K562 (cell line): Measurements from ENCODE around the gene MRPL11. TPM values are rescaled to one million over a fixed set of nuclear protein-coding genes. Genes with fewer than 3 reads are reported as not detected.

Source experiments
- ATAC-seq: fragments of 200-7000 bp; cut with Tn5 transposase; 3 replicates; pipeline ENCODE4 v1.9.1; 2020; ENCODE audit warnings: moderate library complexity
- BruUV-seq: library from RNA; stranded (reverse); fragments of 400-500 nt; replicated peaks from 2 replicates; lab custom pipeline; 2021; lab: Mats Ljungman, UMichigan
- CTCF ChIA-PET: fragments of 300-600 bp; formaldehyde crosslinking; extraction: SDS; loops from one replicate; lab custom pipeline; 2021; ENCODE audit warnings: low intra/inter-chr PET ratio; lab: Yijun Ruan, JAX
- POLR2A ChIA-PET: fragments of 300-600, 350-650 bp; sonication (Branson Sonifier 250); formaldehyde crosslinking; extraction: SDS; loops from one replicate; lab custom pipeline; 2021; ENCODE audit warnings: antibody characterized with exemption, inconsistent platforms; lab: Yijun Ruan, JAX
- DNase-seq, 4 experiments: peaks; one replicate each; pipeline versions ENCODE4 v3.0.0 to v3.0.0-alpha.2; 2011 to 2018; ENCODE audit warnings: low spot score in 3 of 4, mixed read lengths in 3 of 4; ENCODE audit errors: extremely low read depth in 1 of 4
- FAIRE-seq: peaks from 2 replicates; lab custom pipeline; 2011; peaks lifted over from hg19 to GRCh38; lab: Jason Lieb, UNC
- H2AFZ ChIP-seq: 2 replicates; pipeline ENCODE4 v1.6.0; 2011; ENCODE audit warnings: low read depth, low read length, control low read depth, inconsistent platforms
- H3K27ac ChIP-seq: fragments of 200-600 bp; 3 replicates; pipeline ENCODE4 v1.8.0; 2011; ENCODE audit warnings: low read depth, mild to moderate bottlenecking, control low read depth, inconsistent platforms, low read length, moderate library complexity, mixed read lengths; ENCODE audit errors: extremely low read depth
- H3K27me3 ChIP-seq, 2 experiments: fragments of 300-600 bp in 1 of 2; 2 replicates in 1 of 2; 3 replicates in 1 of 2; pipeline versions ENCODE4 v1.6.0 to v1.8.0; 2011; ENCODE audit warnings: inconsistent platforms in 2 of 2, low read length in 2 of 2, mild to moderate bottlenecking in 1 of 2, mixed read lengths in 1 of 2, moderate library complexity in 1 of 2; ENCODE audit not compliant: control insufficient read depth in 2 of 2, insufficient read depth in 2 of 2
- H3K36me3 ChIP-seq: fragments of 300-600 bp; 3 replicates; pipeline ENCODE4 v1.8.0; 2011; ENCODE audit warnings: mild to moderate bottlenecking, low read length, inconsistent platforms; ENCODE audit not compliant: control insufficient read depth, insufficient read depth
- H3K4me1 ChIP-seq, 2 experiments: fragments of 200-600 bp in 1 of 2; replicated peaks in 1 of 2; 2 replicates in 1 of 2; 3 replicates in 1 of 2; pipeline versions ENCODE4 v1.5.1 to v1.8.0; 2011; ENCODE audit warnings: inconsistent platforms in 2 of 2, low read length in 2 of 2, mild to moderate bottlenecking in 1 of 2, mixed read lengths in 1 of 2, moderate library complexity in 1 of 2; ENCODE audit not compliant: control insufficient read depth in 2 of 2, insufficient read depth in 2 of 2
- H3K4me2 ChIP-seq: 2 replicates; pipeline ENCODE4 v1.6.1; 2011; ENCODE audit warnings: low read length, control low read depth, inconsistent platforms, mixed read lengths; ENCODE audit not compliant: insufficient read depth
- H3K4me3 ChIP-seq: fragments of 200-600 bp; sonication (generic), shearing (Covaris generic); 2 replicates; pipeline ENCODE4 v1.5.1; 2016; ENCODE audit warnings: control low read depth, inconsistent platforms
- H3K79me2 ChIP-seq: fragments of 200-600 bp; 3 replicates; pipeline ENCODE4 v1.8.0; 2011; ENCODE audit warnings: low read length, inconsistent platforms; ENCODE audit not compliant: control insufficient read depth, insufficient read depth
- H3K9ac ChIP-seq, 2 experiments: 2 replicates each; pipeline versions ENCODE4 v1.6.0 to v1.6.1; 2011; ENCODE audit warnings: low read depth in 2 of 2, low read length in 2 of 2, control low read depth in 1 of 2, inconsistent platforms in 1 of 2, mild to moderate bottlenecking in 1 of 2, mixed read lengths in 1 of 2; ENCODE audit not compliant: insufficient read depth in 1 of 2
- H3K9me1 ChIP-seq: one replicate; pipeline ENCODE4 v1.6.0; 2011; ENCODE audit warnings: inconsistent platforms, mild to moderate bottlenecking, low read length, moderate library complexity; ENCODE audit not compliant: control insufficient read depth, insufficient read depth
- H3K9me3 ChIP-seq: replicated peaks from 2 replicates; pipeline ENCODE4 v1.5.1; 2011; ENCODE audit warnings: low read depth, low read length, inconsistent platforms; ENCODE audit not compliant: control insufficient read depth, insufficient read depth
- H4K20me1 ChIP-seq: replicated peaks from 2 replicates; pipeline ENCODE4 v1.6.1; 2011; ENCODE audit warnings: low read length, inconsistent platforms, mixed read lengths; ENCODE audit not compliant: control insufficient read depth, insufficient read depth
- ATF1 ChIP-seq, 2 experiments: fragments of 450-650 bp in 1 of 2; IDR thresholded peaks; 2 replicates each; pipeline ENCODE4 v1.6.1; 2016; ENCODE audit warnings: missing compliant biosample characterization in 1 of 2, missing genetic modification characterization in 1 of 2
- BRD4 ChIP-seq: fragments of 200-600 bp; sonication (generic); IDR thresholded peaks from 2 replicates; pipeline ENCODE4 v1.6.1; 2017; ENCODE audit warnings: inconsistent platforms
- CBFA2T3 ChIP-seq: fragments of 450-650 bp; IDR thresholded peaks from 2 replicates; pipeline ENCODE4 v1.6.1; 2017
- NEUROD1 ChIP-seq: fragments of 150-350 bp; IDR thresholded peaks from 2 replicates; pipeline ENCODE4 v1.6.1; 2014; ENCODE audit warnings: borderline replicate concordance, low read length, low read depth; ENCODE audit not compliant: partially characterized antibody
- POLR2G ChIP-seq: fragments of 200-400 bp; formaldehyde crosslinking; IDR thresholded peaks from 2 replicates; pipeline ENCODE4 v1.6.1; 2017; ENCODE audit warnings: low read depth, mild to moderate bottlenecking, antibody characterized with exemption, low read length, moderate library complexity
- RBBP5 ChIP-seq: fragments of 200-600 bp; sonication (generic); IDR thresholded peaks from 2 replicates; pipeline ENCODE4 v1.6.1; 2012; ENCODE audit warnings: borderline replicate concordance, mild to moderate bottlenecking, low read length, control low read depth, inconsistent platforms; ENCODE audit not compliant: insufficient read depth, poor library complexity, severe bottlenecking
- SMARCB1 ChIP-seq: IDR thresholded peaks from 2 replicates; pipeline ENCODE4 v1.6.1; 2011; ENCODE audit warnings: improper control_type of control experiment, low read depth; ENCODE audit not compliant: insufficient read length
- STAT5B ChIP-seq: fragments of 250-450 bp; sonication (Bioruptor Pico); IDR thresholded peaks from 2 replicates; pipeline ENCODE4 v1.8.0; 2021; ENCODE audit warnings: mild to moderate bottlenecking, inconsistent platforms
- TEAD2 ChIP-seq: fragments of 450-650 bp; IDR thresholded peaks from 2 replicates; pipeline ENCODE4 v1.6.1; 2016; ENCODE audit warnings: missing genetic modification characterization, control low read depth, missing compliant biosample characterization
- ZFP1 ChIP-seq: fragments of 450-650 bp; formaldehyde crosslinking; IDR thresholded peaks from 2 replicates; pipeline ENCODE4 v1.4.0; 2020; ENCODE audit warnings: mild to moderate bottlenecking, mixed read lengths
- ZNF316 ChIP-seq: fragments of 450-650 bp; IDR thresholded peaks from 2 replicates; pipeline ENCODE4 v1.6.1; 2016
- ZNF507 ChIP-seq: conservative IDR thresholded peaks from 2 replicates; pipeline ENCODE4 v1.6.1; 2017; ENCODE audit warnings: missing genetic modification characterization, missing compliant biosample characterization
- ZNF561 ChIP-seq: fragments of 450-650 bp; formaldehyde crosslinking; conservative IDR thresholded peaks from 2 replicates; pipeline ENCODE4 v1.4.0; 2020; ENCODE audit warnings: mild to moderate bottlenecking, moderate library complexity
- WGBS: fragments of 100-300 bp; shearing (Covaris generic); methylation state at CpG from one replicate; pipeline ENCODE4 v1.1.6; 2016; ENCODE audit warnings: low coverage, mixed read lengths; ENCODE audit not compliant: insufficient coverage; ENCODE audit errors: missing lambda C conversion rate; 5-methylcytosine and 5-hydroxymethylcytosine counted together
- in situ Hi-C: fragments of 300-500 bp; cut with MboI; formaldehyde crosslinking; loops from 4 replicates; pipeline ENCODE4 v1.15.0; 2018; ENCODE audit warnings: inconsistent platforms, mixed read lengths
- intact Hi-C: fragments of 100-400 bp; cut with micrococcal nuclease; formaldehyde crosslinking; loops from 2 replicates; pipeline ENCODE4 v1.14.2; 2022
- polyA plus RNA-seq, 8 experiments: library from polyadenylated mRNA; depleted of rRNA in 4 of 8; stranded (reverse) in 5 of 8; unstranded in 3 of 8; fragments of >200 nt; fragmentation: Nextera tagmentation in 2 of 8; fragmentation: Illumina TruSeq in 1 of 8; extraction: Ambion mirVana in 2 of 8; extraction: Trizol in 1 of 8; gene quantifications; 2 replicates each; pipeline versions ENCODE4 v1.2.1 to v1.2.3, GENCODE V29; 2011 to 2014; ENCODE audit warnings: inconsistent platforms in 1 of 8, missing spikeins in 1 of 8
- total RNA-seq, 7 experiments: library from RNA; depleted of rRNA in 6 of 7; stranded (reverse); fragments of >200 nt in 6 of 7; fragmentation: Illumina TruSeq in 2 of 7; extraction: Trizol in 2 of 7; gene quantifications; 2 replicates each; pipeline versions ENCODE4 v1.2.1 to v1.2.3, GENCODE V29; 2011 to 2021; ENCODE audit warnings: low replicate concordance in 1 of 7
- TF ChIP-seq, protein P1 (sequence below): fragments of 450-650 bp; IDR thresholded peaks from 2 replicates; pipeline ENCODE4 v1.6.1; 2017; ENCODE audit warnings: antibody characterized with exemption, mild to moderate bottlenecking
- TF ChIP-seq, protein P2 (sequence below): fragments of 250-450 bp; sonication (Bioruptor Pico); IDR thresholded peaks from 2 replicates; pipeline ENCODE4 v1.4.0; 2020; ENCODE audit warnings: mild to moderate bottlenecking

The MRPL11 gene
- total and polyA plus RNA-seq, 9 of the 15 experiments (the other 6 are each of a cell fraction or from before 2014, with no cell fraction given) = 33.0 to 173 (median 91.9) TPM

DNA sequence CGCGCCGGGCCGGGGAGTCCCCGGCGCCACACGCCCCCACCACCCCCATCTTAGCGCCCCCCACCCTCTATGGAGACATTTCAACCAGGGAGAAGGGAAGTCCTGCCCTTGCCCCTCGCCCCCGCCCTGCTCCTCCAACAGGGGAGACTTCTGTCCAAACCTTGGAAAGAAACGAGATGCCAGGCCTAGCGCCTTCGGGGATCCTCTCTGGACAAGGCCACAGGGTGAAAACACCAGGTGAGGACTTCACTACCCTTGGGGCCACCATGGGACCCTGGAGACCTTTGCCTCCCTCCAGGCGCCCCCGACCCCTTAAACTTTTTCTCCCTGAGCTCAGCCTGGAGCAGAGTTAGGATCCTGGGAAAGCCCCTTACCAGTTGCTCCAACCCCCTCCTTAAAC is 29.4 kb downstream of the MRPL11 start:
- Histone ChIP-seq H3K9ac (no peak overlapping the region), H3K4me2 (no peak overlapping the region), H3K4me3 (no peak overlapping the region), H3K9me3 (no peaks in the 10 kb centered on the region), H4K20me1 (peaks cover 16% of the 10 kb centered on the region), H3K4me1 (peaks cover 7 to 9% of the 10 kb centered on the region in 2 experiments; a peak in 2 of 5 replicates), H2AFZ (no peak overlapping the region), H3K9me1 (no peaks in the 10 kb centered on the region), H3K27me3 (peaks cover 54 to 69% of the 10 kb centered on the region in 2 experiments), H3K79me2 (no peaks in the 10 kb centered on the region), H3K27ac (no peak overlapping the region), H3K36me3 (no peaks in the 10 kb centered on the region)
- FAIRE-seq (no peak), DNase-seq (no peak), ATAC-seq (no peak)
- POLR2A ChIA-PET = interaction anchor here (0.6 kb wide), 1 partner anchor 234 kb away, joined by 3 read pairs; no protein-coding TSS in a partner anchor
- CTCF ChIA-PET = interaction anchor here (0.6 to 4.6 kb wide), 12 partner anchors 9 to 566 kb away, joined by 3 to 139 read pairs (median 11); partner anchors contain the start of genes DPP3, MRPL11, PELI3 and RBM4B
- BruUV-seq = no TSS peak
- in situ Hi-C loops (loop anchor here (5.0 kb wide), 2 partner anchors 273 to 423 kb away; no protein-coding TSS in a partner anchor), intact Hi-C loops (no loop called here)
- WGBS = 10% methylated on average over 10 of the region's 15 CpGs
- TF ChIP-seq ZNF561 (CRISPR knock-in tag) (no peak), STAT5B (CRISPR knock-in tag) (no peak), POLR2G (no peak), ATF1 (CRISPR knock-in tag; IDR thresholded peaks at IDR 0.05) (no peak), ATF1 (tag; IDR thresholded peaks at IDR 0.05) (no peak), RBBP5 (no peak), ZNF316 (no peak), BRD4 (no peak), ZNF507 (no peak), NEUROD1 (no peak), TEAD2 (tag) (no peak), ZFP1 (no peak), SMARCB1 (no peak), CBFA2T3 (no peak)
- TF ChIP-seq, protein P1, sequence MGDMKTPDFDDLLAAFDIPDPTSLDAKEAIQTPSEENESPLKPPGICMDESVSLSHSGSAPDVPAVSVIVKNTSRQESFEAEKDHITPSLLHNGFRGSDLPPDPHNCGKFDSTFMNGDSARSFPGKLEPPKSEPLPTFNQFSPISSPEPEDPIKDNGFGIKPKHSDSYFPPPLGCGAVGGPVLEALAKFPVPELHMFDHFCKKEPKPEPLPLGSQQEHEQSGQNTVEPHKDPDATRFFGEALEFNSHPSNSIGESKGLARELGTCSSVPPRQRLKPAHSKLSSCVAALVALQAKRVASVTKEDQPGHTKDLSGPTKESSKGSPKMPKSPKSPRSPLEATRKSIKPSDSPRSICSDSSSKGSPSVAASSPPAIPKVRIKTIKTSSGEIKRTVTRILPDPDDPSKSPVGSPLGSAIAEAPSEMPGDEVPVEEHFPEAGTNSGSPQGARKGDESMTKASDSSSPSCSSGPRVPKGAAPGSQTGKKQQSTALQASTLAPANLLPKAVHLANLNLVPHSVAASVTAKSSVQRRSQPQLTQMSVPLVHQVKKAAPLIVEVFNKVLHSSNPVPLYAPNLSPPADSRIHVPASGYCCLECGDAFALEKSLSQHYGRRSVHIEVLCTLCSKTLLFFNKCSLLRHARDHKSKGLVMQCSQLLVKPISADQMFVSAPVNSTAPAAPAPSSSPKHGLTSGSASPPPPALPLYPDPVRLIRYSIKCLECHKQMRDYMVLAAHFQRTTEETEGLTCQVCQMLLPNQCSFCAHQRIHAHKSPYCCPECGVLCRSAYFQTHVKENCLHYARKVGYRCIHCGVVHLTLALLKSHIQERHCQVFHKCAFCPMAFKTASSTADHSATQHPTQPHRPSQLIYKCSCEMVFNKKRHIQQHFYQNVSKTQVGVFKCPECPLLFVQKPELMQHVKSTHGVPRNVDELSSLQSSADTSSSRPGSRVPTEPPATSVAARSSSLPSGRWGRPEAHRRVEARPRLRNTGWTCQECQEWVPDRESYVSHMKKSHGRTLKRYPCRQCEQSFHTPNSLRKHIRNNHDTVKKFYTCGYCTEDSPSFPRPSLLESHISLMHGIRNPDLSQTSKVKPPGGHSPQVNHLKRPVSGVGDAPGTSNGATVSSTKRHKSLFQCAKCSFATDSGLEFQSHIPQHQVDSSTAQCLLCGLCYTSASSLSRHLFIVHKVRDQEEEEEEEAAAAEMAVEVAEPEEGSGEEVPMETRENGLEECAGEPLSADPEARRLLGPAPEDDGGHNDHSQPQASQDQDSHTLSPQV = no peak
- TF ChIP-seq, protein P2, sequence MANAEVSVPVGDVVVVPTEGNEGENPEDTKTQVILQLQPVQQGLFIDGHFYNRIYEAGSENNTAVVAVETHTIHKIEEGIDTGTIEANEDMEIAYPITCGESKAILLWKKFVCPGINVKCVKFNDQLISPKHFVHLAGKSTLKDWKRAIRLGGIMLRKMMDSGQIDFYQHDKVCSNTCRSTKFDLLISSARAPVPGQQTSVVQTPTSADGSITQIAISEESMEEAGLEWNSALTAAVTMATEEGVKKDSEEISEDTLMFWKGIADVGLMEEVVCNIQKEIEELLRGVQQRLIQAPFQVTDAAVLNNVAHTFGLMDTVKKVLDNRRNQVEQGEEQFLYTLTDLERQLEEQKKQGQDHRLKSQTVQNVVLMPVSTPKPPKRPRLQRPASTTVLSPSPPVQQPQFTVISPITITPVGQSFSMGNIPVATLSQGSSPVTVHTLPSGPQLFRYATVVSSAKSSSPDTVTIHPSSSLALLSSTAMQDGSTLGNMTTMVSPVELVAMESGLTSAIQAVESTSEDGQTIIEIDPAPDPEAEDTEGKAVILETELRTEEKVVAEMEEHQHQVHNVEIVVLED = no peak
